Midbrain (tissue), 1 donor: ENCODE results near the gene ABLIM1.
A peak's percentile ranks its signal among the peaks of the same experiment; 100 is the strongest.

ENCODE experiments used
- DNase-seq: peaks from one replicate; lab custom pipeline; 2025; lab: John Stamatoyannopoulos, UW

ABLIM1 gene

DNA sequence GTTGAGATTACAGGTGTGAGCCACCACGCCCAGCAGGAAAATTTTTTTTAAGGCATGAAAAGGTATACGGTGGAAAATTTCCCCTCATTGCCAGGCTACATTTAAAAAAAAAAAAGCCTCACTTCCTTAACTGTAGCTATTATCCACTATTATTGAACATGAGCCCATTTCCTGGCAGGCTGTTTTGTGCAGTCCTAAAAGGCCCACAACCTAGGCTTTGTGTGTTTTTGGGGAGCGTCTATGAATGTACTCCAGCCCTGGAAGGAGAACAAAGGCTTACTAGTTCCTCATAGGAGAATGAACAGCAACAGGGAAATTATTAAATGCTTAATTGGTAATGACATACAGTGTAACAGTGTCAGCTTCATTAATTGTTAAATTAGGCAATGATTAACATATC lies 111.0 kb downstream of the ABLIM1 start:
- no peak for DNase-seq

- no peak for DNase-seq
Measured at GRCh38 chr10:114545819-114546218, 112.3 kb downstream of the ABLIM1 start.

GRCh38 chr10:114545071-114545470 lies 113.0 kb downstream of the ABLIM1 start:
- no peak for DNase-seq

GRCh38 chr10:114544045-114544659 lies 113.9 kb downstream of the ABLIM1 start:
- no peak for DNase-seq

DNA sequence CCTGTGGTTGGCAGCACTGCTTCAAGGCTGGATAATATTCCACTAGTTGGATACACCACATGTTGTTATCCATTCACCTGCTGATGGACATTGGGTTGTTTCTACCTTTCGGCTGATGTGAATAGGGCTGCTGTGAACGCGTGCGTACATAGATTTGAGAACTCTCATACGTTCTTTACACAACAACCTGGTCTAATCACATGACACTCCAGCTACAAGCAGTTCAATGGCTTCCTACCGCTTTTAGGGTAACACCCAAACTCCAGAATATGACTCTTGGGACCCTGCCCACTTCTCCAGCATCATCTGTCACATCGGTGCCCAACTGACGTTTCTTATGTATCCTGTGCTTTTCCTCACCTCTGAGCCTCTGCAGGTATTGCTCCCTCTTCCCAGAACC lies 114.6 kb downstream of the ABLIM1 start:
- no peak for DNase-seq

DNA sequence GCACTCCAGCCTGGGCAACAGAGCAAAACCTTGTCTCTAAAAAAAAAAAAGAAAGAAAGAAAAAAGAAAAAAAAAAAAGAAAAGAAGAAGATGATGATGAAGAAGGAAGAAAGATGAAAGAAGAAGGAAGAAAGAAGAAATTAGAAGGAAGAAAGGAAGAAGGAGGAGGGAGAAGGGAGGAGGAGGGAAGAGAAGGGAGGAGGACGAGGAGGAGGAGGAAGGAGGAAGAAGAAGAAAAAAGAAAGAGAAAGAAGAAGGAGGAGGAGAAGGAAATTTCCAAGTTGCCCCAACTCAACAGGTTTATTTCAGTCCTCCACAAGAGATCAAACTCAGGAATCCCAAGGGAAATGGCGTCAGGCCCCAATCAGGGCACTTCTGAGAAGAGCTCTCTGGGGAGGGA lies 115.7 kb downstream of the ABLIM1 start:
- no peak for DNase-seq

- DNase-seq, result no peak
Measured at GRCh38 chr10:114541797-114542160, 116.3 kb downstream of the ABLIM1 start.

DNA sequence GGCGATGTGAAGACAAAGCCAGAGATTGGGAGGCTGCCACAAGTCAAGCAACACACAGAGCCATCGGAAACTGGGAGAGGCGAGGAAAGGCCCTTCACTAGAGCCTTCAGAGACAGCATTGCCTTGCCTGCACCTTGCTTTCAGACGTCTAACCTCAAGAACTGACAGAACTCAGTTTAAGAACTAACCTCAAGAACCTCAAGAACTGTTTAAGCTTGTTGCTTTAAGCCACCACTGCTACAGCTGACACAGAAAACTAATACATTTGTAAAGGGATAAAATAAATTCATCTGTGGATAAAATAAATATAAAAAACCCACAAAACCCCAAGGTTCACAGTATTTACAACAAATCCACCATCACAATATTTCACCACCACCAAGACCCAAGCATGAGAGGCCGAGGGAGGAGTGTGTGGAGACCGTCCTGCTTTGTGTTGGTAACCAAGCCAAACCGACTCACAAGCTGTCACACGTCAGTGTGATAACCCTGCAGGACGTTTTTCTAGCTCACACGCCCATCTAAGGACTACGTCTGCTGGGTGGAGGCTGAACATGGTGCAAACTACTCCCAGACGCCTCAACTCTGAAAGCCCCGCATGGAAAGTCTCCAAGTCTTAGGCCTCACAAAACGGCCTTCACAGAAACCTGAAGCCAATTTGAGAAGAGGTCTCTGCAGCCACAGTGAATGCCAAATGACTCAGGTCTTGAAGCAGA lies 116.8 kb downstream of the ABLIM1 start:
- DNase-seq, result no peak

DNA sequence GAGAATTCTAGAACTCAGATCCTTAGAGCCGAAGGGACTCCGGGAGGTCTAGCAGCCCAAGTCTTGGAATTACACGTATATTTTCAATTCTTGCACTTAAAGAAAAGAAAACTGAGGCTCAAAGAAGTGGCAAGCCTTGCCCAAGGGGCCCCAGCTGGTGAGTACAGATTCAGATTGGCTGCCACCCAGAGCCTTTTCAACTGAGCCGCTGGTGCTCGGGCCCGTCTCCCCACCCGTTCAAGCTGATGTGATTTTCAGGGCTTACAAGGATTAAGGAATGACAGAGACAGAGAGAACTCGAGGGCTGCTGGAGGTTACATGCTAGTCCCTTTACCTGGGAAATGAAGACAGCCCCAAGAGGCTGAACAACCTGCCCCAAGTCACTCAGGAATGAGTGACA lies 117.8 kb downstream of the ABLIM1 start:
- DNase-seq, result no peak

DNA sequence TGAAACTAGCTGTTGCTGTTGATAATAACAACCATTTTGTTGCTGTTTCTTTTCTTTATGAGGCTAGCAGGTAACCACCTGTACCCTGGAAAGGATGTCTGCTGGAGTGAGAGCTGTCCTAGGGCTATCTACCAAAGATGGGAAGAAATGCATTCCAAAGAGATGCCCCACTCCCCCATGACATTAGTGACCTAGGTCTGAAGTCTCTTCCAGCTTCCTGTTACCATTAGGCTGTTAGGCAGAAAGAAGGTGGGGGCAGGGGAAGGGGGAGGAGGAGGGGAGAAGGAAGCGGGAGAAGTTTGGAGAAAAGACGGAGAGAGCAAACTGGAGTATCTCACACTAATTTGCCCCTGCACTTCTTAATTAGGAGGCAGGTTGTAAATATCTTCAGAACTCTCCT lies 118.5 kb downstream of the ABLIM1 start:
- no peak for DNase-seq

DNA sequence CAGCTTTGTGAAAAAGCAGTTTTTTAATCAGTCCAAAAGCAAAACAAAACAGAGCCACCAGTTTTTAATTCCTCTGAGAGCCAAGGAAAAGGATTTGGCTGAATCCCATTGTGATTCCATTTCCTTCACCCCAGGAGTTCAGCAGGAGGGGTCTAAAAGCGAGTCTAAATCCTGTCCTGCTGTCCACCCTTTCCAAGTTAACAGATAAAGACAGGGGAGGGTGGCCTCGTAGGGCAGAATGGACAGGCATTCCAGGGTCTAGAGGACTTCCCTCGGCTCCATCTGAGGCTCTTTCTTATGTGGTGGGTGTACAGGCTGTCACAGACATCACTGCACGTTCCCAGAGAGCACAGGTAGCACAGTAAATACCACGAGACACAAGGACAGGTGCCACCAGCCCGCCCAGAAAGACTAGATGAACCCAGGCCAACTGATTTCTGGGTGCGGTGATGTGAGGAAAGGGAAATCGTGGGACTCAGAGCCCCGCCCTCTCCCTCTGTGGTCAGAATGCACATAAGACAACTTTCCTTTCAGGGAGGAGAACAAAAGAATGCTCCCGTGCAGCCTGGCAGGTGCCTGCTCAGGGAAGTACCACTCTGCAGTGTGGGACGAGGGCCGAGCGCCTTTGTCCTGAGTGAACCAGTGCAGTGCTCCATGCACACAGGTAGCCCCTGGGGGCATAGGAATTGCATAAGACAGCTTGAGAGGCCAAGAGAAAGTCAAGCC lies 119.7 kb downstream of the ABLIM1 start:
- no peak for DNase-seq

DNA sequence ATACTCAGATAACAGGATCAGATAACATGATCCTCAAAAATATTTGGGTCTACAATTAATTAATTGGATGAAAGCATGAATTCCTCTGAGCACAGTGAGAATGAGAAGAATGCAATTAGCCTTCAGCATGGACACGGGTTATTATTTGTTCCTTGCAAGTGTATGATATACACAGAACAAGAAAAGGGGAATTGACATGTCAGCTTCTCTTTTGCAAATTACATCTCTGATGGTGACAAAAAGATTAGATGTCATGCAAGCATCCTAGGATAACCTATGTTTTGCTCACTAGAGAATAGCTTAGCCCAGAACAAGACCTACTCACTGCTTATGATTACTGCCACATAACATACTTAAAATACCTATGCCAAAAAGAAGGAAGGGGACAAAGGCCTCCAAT lies 120.3 kb downstream of the ABLIM1 start:
- DNase-seq, result no peak

DNA sequence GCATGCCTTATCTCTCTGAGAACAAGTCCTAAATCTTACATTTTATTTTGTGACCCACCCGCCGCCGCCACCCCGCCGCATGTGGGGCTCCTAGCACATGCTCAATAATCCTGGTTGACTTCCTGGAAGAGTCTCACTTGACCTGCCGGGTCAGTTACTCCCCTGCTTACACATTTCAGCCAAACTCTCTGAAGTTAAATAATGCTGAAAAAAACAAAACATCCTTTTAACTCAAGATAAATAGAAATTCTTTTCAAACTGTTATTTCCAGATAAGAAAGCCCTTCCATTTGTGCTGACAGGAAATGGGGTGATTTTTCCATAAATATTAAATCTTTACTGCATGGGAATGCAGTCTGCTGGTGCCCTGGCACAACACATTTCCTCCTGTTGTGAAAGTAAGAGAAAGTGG lies 123.5 kb downstream of the ABLIM1 start:
- DNase-seq, result no peak

DNA sequence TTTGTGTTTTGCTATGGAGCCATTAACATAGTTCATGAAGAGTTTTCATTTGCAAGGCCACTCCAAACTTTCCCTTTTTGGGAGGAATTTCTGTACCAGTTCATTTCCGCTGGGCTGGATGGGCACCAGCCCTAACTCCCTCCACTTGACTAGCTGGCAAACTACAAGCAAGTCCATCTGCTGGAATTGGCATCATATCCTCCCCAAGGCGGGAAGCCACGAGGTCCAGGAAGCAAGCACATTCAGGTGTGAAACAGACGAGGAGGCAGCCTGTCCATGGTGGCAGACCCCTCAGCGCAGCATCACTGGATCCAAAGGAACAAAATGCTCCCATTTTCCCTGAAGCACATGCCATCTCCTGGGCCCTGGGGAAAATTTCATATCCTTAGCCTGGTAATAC lies 125.8 kb downstream of the ABLIM1 start:
- no peak for DNase-seq

- DNase-seq, result peak; percentile 48
Measured at GRCh38 chr10:114526504-114527238, 131.4 kb downstream of the ABLIM1 start.

DNA sequence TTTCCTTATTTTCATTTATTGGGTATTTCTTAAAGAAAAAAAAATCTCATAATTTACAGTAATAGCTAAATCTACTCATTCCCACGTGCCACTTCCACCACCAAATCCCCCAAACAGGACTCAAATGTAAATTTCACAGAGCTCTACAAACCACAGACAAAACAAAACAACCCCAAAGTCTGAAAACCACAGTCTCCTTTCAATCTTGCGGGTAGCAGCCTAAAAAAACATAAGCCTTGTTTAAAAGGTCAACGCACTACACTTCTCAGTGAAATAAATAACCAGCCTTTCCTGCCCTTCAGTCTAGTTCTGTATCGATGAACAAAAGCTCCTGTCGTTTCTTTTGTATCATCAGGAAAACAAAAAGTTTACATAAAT lies 132.0 kb downstream of the ABLIM1 start:
- DNase-seq, result no peak

DNA sequence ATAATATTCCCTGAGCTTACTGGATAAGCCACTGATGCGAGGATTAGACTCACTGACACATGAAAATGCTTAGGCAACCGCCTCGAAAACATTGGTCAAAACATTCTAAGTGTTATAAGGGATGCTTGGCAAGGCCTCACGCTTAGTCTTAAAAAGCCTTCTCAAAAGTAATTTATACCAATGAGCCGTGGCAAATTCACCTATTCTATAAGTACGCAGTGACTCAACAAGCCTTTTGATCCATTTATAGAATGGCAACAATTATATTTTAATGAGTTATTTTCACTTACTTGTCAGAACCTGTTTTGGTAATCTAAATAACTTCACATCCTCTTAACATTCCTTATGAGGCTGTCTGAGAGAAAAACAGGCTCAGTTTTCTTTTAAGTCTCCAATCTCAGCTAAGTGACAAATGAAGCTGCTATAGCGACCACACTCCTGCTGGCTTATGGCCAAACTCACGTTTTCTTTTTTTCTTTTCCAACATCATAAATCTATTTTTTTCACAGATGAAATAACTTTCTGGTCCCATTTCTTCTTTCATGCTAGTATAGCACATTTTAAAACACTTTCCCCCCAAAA lies 132.6 kb downstream of the ABLIM1 start:
- no peak for DNase-seq

GRCh38 chr10:114523876-114524275 lies 134.2 kb downstream of the ABLIM1 start:
- DNase-seq, result no peak

DNA sequence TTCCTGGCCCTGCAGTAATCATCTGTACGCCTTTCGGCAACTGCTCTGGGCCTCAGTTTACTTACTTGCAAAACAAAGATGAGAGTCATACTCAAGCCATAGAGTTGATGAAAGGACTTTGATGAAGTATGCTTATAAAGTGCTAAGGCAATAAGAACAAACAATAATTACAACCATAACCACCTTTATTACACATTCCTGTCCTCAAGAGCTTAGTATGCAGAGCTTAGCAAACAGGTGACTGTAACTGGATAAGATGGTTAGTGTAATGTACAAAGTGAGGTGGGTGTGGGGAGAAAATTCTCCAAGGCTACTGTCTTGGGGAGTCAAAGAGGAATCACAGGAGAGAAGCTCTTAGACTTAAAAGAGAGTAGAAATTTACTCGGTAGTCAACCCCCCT lies 136.8 kb downstream of the ABLIM1 start:
- no peak for DNase-seq

DNA sequence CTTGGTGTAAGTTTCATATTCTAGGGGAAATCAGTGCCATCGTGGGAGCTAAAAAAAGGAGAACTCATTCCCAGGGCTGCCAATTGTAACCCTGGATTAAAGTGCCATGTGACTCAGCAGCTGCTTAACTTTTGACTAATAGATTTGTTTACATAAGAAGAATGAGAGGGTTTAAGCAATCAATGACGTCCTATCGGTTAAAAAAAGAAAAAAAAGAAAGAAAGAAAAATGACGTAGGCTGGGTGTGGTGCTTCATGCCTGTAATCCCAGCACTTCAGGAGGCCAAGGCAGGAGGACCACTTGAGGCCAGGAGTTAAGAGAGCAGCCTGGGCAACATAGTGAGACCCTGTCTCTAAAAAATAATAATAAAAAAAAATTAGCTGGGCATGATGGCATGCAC lies 137.6 kb downstream of the ABLIM1 start:
- no peak for DNase-seq

- no peak for DNase-seq
Measured at GRCh38 chr10:114519756-114520293, 138.2 kb downstream of the ABLIM1 start.

- no peak for DNase-seq
Measured at GRCh38 chr10:114519306-114519669, 138.8 kb downstream of the ABLIM1 start.
